Urinary bladder (tissue), 4 donors: ENCODE data around the gene C1QBP. TPM values are rescaled to one million over a fixed set of nuclear protein-coding genes. Genes with fewer than 3 reads are reported as not detected.

Experiments used
- DNase-seq: peaks from one replicate; pipeline ENCODE4 v3.0.0-alpha.2; 2015; ENCODE audit errors: extremely low spot score
- H3K27ac ChIP-seq: one replicate; pipeline ENCODE4 v1.5.1; 2013; ENCODE audit warnings: low read depth, mild to moderate bottlenecking, moderate library complexity
- H3K36me3 ChIP-seq: one replicate; pipeline ENCODE4 v1.6.1; 2013; ENCODE audit warnings: mild to moderate bottlenecking, moderate library complexity; ENCODE audit not compliant: insufficient read depth
- H3K4me1 ChIP-seq: one replicate; pipeline ENCODE4 v1.6.1; 2013; ENCODE audit warnings: mild to moderate bottlenecking, moderate library complexity; ENCODE audit not compliant: insufficient read depth
- H3K4me3 ChIP-seq: one replicate; pipeline ENCODE4 v1.5.1; 2013; ENCODE audit warnings: low read depth, low read length
- WGBS: extraction: QIAGEN DNeasy Blood & Tissue Kit; methylation state at CpG from one replicate; pipeline ENCODE4 v1.1.7; 2013; 5-methylcytosine and 5-hydroxymethylcytosine counted together
- polyA plus RNA-seq: library from polyadenylated mRNA; stranded (reverse); fragments of 200-250 nt; gene quantifications from one replicate; pipeline ENCODE4 v1.2.3, GENCODE V29; 2013
- total RNA-seq: library from RNA; depleted of rRNA; stranded (reverse); fragments of >200 nt; gene quantifications from one replicate; pipeline ENCODE4 v1.2.3, GENCODE V29; 2014
- donor health status: healthy with polysubstance abuse.
- donor health status: healthy.

C1QBP gene, protein sequence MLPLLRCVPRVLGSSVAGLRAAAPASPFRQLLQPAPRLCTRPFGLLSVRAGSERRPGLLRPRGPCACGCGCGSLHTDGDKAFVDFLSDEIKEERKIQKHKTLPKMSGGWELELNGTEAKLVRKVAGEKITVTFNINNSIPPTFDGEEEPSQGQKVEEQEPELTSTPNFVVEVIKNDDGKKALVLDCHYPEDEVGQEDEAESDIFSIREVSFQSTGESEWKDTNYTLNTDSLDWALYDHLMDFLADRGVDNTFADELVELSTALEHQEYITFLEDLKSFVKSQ
- 94.9 TPM for total RNA-seq
- 108 TPM for polyA plus RNA-seq

DNA sequence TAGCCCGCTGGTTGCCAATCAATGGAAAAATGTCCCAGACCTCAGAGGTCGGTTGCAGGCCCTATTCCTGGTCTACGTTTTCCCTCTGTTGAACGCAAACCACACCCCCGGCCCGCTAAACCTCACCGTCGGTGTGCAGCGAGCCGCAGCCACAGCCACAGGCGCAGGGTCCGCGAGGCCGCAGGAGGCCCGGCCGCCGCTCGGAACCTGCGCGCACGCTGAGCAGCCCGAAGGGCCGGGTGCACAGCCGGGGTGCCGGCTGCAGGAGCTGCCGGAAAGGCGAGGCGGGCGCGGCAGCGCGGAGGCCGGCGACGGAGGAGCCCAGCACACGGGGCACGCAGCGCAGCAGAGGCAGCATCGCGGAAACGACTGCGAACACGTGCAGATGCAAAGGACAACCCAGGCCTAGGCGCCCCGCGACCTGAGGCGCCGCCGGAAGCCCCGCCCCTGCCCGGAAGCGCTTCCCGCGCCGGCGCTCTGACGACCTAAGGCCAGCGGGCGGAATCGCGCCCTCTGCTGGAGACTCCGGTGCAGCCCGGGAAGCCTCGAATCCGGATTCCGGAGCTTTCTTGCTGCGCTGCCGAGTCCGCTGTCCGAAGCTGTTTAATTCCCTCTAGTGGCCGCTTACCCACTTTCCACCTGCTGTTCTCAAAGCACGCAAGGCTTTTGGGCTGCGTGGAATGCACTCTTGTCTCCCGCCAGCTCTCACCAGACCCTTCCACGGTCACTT is at the start of gene C1QBP:
Gene C1QBP (minus strand): TSS at position 440 of the 730 bp plus-strand sequence. CDS start 82 bp downstream, at position 358.
- WGBS, result under 1% methylated on average over 75 of the region's 75 CpGs
- Histone ChIP-seq H3K4me3 (peak within 1 kb of the TSS; percentile 99), H3K4me1 (no peaks in the 10 kb centered on the region), H3K36me3 (no peaks in the 10 kb centered on the region), H3K27ac (no peak within 1 kb of the TSS)
- peak; percentile 82 for DNase-seq

GRCh38 chr17:5488752-5489151 is 49.8 kb upstream of the C1QBP start:
- Histone ChIP-seq H3K27ac (no peak overlapping the region), H3K36me3 (peaks cover 2% of the 10 kb centered on the region), H3K4me3 (no peak overlapping the region), H3K4me1 (no peaks in the 10 kb centered on the region)
- WGBS, result 84% methylated on average over 8 of the region's 8 CpGs
- no peak for DNase-seq

DNA sequence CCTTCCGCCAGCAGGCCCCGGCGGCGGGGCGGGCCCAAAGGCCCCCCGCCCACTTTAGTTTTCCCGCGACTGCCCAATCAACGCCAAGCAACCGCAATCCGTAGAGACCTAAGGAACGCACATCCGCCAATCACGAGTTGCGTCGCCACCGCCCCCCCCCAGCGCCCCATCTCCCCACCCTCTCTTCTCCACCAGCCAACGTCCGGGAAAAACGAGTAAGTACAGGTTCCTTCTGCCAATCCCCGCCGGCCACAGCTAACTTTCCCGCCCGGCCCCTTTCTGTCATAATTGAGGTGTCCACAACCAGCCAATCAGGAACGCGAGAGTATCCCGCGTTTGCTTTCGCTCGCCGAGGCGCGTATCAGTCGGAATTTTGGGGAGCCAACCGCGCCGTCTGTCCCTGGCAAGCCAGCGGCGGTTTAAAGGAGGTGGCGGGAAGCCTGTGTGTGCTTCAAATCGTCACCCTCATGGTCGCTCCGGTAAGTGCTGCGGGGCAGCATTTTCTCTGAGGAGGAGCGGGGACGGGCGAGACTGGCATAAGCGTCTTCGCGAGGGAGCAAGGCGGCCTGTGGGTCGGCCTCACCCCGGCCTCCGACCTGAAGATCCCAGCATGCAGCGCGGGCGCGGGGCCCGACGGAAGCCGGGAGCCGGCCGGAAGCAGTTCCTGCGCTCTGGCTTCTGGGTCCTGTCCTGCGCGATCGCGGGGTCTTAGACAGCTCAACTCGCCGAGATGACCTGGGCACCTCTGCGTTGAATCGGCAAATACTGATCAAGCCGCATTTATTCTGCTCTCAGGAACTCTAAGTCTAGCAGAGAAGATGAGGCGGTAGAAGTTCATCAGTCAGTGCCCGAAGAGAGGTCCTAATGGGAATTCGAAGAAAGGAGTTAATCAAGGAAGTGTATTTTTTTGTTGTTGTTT is 47.5 kb upstream of the C1QBP start, which contains the start of gene MIS12:
Gene MIS12 (plus strand): TSS at position 361 of the 919 bp plus-strand sequence. CDS start 2,297 bp downstream, outside the sequence.
- H3K4me3 ChIP-seq, result peak within 1 kb of the TSS; percentile 88
- peaks cover 5% of the 10 kb centered on the region for H3K36me3 ChIP-seq
- peak; percentile 99 for DNase-seq
- peak within 1 kb of the TSS; percentile 85 for H3K27ac ChIP-seq
- H3K4me1 ChIP-seq, result no peaks in the 10 kb centered on the region
- under 1% methylated on average over 77 of the region's 77 CpGs for WGBS

GRCh38 chr17:5485270-5486205 is 46.6 kb upstream of the C1QBP start, which contains the start of gene DERL2:
Gene DERL2 (minus strand): TSS chr17:5486178. CDS start chr17:5486161, 17 bp downstream.
- H3K4me3 ChIP-seq, result peak within 1 kb of the TSS; percentile 88
- peak within 1 kb of the TSS; percentile 85 for H3K27ac ChIP-seq
- no peak for DNase-seq
- 6% methylated on average over 29 of the region's 29 CpGs for WGBS
- H3K36me3 ChIP-seq, result peaks cover 5% of the 10 kb centered on the region
- H3K4me1 ChIP-seq, result no peaks in the 10 kb centered on the region

DNA sequence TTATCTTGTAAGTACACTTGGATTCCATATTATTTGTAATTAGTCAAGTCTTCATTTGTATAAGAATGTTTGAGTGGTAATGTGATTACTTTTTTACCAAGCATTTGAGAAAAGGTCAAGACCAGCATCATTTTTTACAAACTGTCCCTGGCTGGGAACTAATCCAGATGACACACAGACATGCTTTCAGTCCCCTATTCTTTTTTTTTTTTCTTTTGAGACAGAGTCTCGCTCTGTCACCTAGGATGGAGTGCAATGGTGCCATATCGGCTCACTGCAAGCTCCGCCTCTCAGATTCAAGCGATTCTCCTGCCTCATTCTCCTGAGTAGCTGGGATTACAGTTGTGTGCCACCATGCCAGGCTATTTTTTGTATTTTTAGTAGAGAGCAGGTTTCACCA is 42.5 kb upstream of the C1QBP start:
- WGBS, result 91% methylated on average over 4 of the region's 4 CpGs
- no peaks in the 10 kb centered on the region for H3K4me1 ChIP-seq
- H3K4me3 ChIP-seq, result no peak overlapping the region
- H3K36me3 ChIP-seq, result peaks cover 10% of the 10 kb centered on the region
- DNase-seq, result no peak
- no peak overlapping the region for H3K27ac ChIP-seq

DNA sequence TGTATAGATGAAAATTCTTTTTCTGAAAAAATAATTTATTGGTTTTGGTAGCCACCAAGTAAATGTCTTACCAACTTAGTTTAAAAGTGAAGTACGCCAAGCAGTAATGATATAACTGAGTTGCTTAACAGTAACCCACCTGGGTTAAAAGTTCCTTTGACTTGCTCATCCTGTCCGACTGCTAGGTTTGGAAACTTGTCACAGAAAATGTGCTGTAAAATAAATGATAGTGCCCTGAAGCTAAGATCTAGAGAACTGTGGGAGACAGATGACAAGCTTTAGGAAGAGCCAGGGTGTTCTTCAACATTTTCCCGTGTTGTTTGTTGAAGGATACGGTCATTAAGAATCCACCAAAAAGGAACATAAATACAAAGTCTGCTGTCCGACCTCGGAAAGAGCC is 42.0 kb upstream of the C1QBP start:
- H3K4me1 ChIP-seq, result no peaks in the 10 kb centered on the region
- peaks cover 10% of the 10 kb centered on the region for H3K36me3 ChIP-seq
- no peak overlapping the region for H3K27ac ChIP-seq
- no peak for DNase-seq
- whole genome bisulfite sequencing, result 87% methylated on average over 6 of the region's 6 CpGs
- no peak overlapping the region for H3K4me3 ChIP-seq

DNA sequence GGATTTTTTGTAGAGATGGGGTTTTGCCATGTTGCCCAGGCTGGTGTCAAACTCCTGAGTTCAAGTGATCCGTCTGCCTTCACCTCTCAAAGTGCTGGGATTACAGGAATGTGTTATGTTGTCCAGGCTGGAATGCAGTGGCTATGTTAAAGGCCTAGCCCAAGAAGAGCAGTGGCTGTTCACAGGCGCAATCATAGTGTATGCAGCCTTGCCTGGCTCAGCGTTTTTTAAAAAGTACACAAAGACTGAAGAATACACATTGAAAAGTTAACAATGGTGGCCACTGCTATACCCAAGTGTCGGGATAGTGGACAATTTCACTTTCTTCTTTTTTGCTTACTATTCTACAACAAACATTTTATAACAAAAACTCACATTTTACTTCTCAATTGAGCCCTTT is 40.0 kb upstream of the C1QBP start:
- 94% methylated on average over 4 of the region's 4 CpGs for WGBS
- DNase-seq, result no peak
- peaks cover 12% of the 10 kb centered on the region for H3K36me3 ChIP-seq

DNA sequence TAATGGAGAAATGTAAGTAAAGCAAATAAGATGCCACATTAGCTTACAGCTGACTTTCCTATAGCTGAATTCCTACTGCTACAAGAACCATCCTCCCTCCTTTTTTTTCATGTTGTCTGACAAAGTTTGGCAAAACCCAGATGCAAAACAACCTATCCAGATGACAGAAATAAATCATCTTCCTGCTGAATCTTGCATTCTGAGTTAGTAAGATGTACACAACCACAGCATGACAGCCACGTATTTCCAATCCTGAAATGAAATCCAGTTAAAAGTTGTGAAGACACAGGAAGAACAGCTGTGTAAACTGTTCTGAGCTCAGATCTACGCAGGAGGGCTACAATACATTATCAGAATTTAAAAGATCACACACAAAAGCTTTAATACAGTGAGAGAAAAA is 35.0 kb upstream of the C1QBP start:
- no peaks in the 10 kb centered on the region for H3K4me1 ChIP-seq
- H3K27ac ChIP-seq, result no peak overlapping the region
- H3K4me3 ChIP-seq, result no peak overlapping the region
- no peak for DNase-seq
- WGBS, result 93% methylated on average over 2 of the region's 2 CpGs
- peaks cover 8% of the 10 kb centered on the region for H3K36me3 ChIP-seq

More for the DNA sequence above, 40.0 kb upstream of the C1QBP start:
- no peaks in the 10 kb centered on the region for H3K4me1 ChIP-seq
- no peak overlapping the region for H3K4me3 ChIP-seq
- no peak overlapping the region for H3K27ac ChIP-seq

DNA sequence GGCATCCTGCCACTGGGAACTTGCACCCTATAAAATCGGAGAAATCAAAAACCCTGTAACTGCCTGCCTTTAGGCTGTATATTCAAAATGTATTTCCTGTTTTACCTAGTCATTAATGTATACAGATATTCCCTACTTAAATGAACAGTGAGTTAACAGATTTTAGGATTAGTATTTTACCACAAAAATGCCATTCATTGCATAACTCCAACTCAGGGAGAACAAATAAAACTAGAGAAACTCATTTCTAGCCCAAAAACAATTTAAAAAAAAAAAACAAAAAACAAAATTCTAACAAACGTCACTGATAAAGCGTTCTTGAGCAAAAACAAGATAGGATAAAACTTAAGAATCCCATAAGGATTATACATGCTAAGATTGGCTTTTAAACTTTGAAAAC is 33.6 kb upstream of the C1QBP start:
- Histone ChIP-seq H3K27ac (no peak overlapping the region), H3K4me3 (no peak overlapping the region), H3K36me3 (peaks cover 4% of the 10 kb centered on the region), H3K4me1 (no peaks in the 10 kb centered on the region)
- WGBS, result 84% methylated on average over 3 of the region's 3 CpGs
- no peak for DNase-seq

DNA sequence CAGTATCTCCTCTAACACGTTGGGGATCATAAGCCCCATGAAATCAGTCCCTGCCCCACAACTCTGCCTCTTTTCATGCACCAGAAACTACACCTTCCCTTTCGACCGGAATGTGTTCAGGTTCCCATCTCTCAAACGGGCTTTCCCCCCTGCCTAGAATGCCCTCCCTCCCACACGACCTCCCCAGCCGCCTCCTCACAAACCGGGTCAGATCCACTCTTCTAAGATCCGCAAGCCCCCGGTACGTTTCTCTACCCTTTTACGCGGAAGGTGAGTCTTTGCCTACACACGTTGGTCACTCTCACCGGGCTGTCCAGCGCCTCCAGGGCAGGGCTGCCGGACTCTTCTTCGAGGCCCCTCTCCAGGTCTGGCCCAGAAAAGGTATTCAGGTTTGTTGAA is 29.1 kb upstream of the C1QBP start:
- under 1% methylated on average over 17 of the region's 17 CpGs for WGBS

DNA sequence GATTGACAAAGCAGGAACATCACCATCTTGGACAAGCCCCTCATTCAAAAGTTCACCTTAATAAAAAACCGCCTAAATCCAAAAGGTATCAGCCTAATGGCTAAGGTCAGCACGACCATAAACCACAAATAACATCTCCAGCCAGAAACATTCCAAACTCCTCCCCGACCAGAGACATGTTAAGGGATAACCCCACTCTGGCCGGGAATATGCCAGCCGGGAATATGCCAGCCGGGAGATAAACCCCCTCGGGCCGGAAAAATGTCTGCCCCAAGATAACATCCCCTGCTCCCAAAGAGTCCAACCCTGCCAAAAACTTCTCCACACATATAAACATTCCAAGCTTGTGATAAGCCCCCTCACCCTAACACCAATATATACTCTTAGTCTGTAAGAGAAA is 28.5 kb upstream of the C1QBP start:
- Histone ChIP-seq H3K27ac (no peak overlapping the region), H3K4me3 (peak overlapping the region; percentile 81), H3K36me3 (no peaks in the 10 kb centered on the region), H3K4me1 (peaks cover 3% of the 10 kb centered on the region)
- WGBS, result 3% methylated on average over 8 of the region's 8 CpGs
- DNase-seq, result no peak

More for the DNA sequence above, 29.1 kb upstream of the C1QBP start:
- DNase-seq, result no peak
- peak overlapping the region; percentile 81 for H3K4me3 ChIP-seq
- H3K4me1 ChIP-seq, result peaks cover 3% of the 10 kb centered on the region
- peaks cover 1% of the 10 kb centered on the region for H3K36me3 ChIP-seq
- H3K27ac ChIP-seq, result no peak overlapping the region

- Histone ChIP-seq H3K4me3 (no peak overlapping the region), H3K4me1 (peaks cover 3% of the 10 kb centered on the region), H3K27ac (no peak overlapping the region), H3K36me3 (peaks cover 2% of the 10 kb centered on the region)
- DNase-seq, result no peak
- 91% methylated on average over 4 of the region's 4 CpGs for WGBS
Observed at GRCh38 chr17:5466295-5466694, 27.3 kb upstream of the C1QBP start.
